Activated naive CD8-positive, alpha-beta T cell (primary cell): ENCODE data around the gene TIPRL.
A peak's percentile ranks its signal among the peaks of the same experiment; 100 is the strongest.

Source experiments
- H3K27ac Mint-ChIP-seq: one replicate; pipeline ENCODE4 v1.8.0; 2021; ENCODE audit warnings: mixed read lengths
- H3K27me3 Mint-ChIP-seq: one replicate; pipeline ENCODE4 v1.8.0; 2021; ENCODE audit warnings: mixed read lengths
- H3K36me3 Mint-ChIP-seq: one replicate; pipeline ENCODE4 v1.8.0; 2021; ENCODE audit warnings: mixed read lengths
- H3K4me1 Mint-ChIP-seq: one replicate; pipeline ENCODE4 v1.8.0; 2021; ENCODE audit warnings: low read depth, mixed read lengths
- H3K4me3 Mint-ChIP-seq: one replicate; pipeline ENCODE4 v1.8.0; 2021; ENCODE audit warnings: mild to moderate bottlenecking, mixed read lengths
- H3K9me3 Mint-ChIP-seq: one replicate; pipeline ENCODE4 v1.8.0; 2021; ENCODE audit warnings: low read depth, mixed read lengths

Gene TIPRL

DNA sequence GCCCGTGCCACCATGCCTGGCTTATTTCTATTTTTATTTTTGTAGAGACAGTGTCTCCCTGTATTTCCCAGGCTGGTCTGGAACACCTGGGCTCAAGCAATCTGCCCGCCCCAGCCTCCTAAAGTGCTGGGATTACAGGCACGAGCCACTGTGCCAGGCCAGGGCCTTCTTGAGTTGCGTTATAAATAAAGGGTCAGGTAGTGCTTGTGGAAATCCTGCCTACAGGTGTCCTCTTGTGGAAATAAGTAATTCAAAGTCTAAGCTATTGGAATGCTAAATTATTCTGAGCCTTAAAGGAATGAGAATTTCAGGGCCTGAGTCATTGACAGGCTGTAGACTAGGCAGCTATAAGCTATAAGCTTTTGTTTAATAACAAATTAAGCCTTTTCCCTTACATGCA lies 38.9 kb downstream of the TIPRL start:
- H3K4me3 Mint-ChIP-seq = no peak overlapping the region
- no peak overlapping the region for H3K27ac Mint-ChIP-seq
- peaks cover 1% of the 10 kb centered on the region for H3K27me3 Mint-ChIP-seq
- H3K9me3 Mint-ChIP-seq = peaks cover 9% of the 10 kb centered on the region
- H3K36me3 Mint-ChIP-seq = peaks cover 6% of the 10 kb centered on the region
- H3K4me1 Mint-ChIP-seq = peaks cover 2% of the 10 kb centered on the region

DNA sequence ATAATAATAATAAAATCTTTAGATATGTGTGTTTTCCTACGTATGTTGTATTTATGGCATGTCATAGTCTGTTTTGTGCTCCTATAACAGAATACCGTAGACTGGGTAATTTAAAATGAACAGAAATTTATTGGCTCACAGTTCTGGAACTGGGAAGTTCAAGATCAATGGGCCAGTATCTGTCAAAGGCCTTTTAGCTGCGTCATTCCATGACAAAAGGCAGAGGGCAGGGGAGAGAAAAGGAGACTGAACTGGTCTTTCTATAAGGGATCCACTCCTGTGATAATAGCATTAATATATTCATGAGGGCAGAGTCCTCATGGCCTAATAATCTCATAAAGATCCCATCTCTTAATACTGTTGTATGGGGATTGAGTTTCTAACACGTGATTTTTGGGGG lies 39.9 kb downstream of the TIPRL start:
- Mint-ChIP-seq H3K27ac (no peak overlapping the region), H3K4me1 (peaks cover 2% of the 10 kb centered on the region), H3K36me3 (no peaks in the 10 kb centered on the region), H3K4me3 (no peak overlapping the region), H3K27me3 (peaks cover 5% of the 10 kb centered on the region), H3K9me3 (no peaks in the 10 kb centered on the region)

DNA sequence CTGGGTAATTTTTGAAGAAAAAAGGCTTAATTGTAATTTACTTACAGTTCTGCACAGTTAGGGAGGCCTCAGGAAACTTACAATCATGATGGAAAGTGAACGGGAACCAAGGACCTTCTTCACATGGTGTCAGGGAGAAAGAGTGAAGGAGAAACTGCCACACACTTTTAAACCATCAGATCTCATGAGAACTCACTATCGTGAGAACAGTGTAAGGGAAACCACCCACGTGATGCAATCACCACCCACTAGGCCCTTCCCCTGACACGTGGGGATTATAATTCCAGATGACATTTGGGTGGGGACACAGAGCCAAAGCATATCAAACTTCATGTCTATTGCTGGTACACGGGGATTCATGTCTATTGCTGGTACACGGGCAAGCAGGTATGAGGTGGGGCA lies 41.7 kb downstream of the TIPRL start:
- Mint-ChIP-seq H3K9me3 (no peaks in the 10 kb centered on the region), H3K27ac (no peak overlapping the region), H3K4me3 (no peak overlapping the region), H3K27me3 (peaks cover 5% of the 10 kb centered on the region), H3K4me1 (peaks cover 12% of the 10 kb centered on the region), H3K36me3 (no peaks in the 10 kb centered on the region)

DNA sequence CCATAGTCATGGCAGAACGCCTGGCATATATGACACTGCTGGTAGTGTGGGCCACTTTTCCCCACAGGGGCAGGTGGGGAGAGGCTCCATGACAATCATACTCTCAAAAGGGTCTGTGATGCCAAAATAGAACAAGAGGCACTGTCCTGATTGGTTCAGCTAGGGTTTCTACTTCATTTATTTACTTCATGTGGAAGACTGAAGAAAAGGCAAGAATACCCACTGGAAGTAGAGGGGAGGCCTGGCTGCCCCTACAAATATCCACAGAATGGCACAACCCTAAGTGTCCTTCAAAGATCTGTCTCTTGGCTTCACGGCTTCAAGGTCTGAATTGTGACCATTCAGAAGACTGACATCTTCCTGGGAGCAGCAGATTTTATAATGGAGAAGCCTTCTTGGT lies 42.5 kb downstream of the TIPRL start:
- H3K27me3 Mint-ChIP-seq = peaks cover 5% of the 10 kb centered on the region
- H3K27ac Mint-ChIP-seq = no peak overlapping the region
- no peaks in the 10 kb centered on the region for H3K36me3 Mint-ChIP-seq
- H3K9me3 Mint-ChIP-seq = no peaks in the 10 kb centered on the region
- peaks cover 12% of the 10 kb centered on the region for H3K4me1 Mint-ChIP-seq
- no peak overlapping the region for H3K4me3 Mint-ChIP-seq

DNA sequence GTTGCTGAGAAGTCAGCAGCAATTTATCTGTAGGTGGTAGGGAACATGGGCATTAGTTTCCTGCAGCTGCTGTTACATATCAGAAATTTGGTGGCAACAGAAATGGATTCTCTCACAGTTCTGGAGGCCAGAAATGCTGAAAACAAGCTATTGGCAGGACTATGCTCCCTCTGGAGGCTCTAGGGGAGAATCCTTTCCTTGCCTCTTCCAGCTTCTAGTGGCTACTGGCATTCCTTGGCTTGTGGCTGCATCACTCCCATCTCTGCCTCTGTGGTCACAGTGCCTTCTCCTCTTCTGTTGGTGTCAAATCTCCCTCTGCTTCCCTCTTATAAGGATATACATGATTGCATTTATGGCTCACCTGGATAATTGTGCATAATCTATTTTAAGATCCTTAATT lies 44.5 kb downstream of the TIPRL start:
- H3K4me1 Mint-ChIP-seq = peaks cover 27% of the 10 kb centered on the region
- peaks cover 4% of the 10 kb centered on the region for H3K36me3 Mint-ChIP-seq
- H3K4me3 Mint-ChIP-seq = no peak overlapping the region
- peaks cover 5% of the 10 kb centered on the region for H3K27me3 Mint-ChIP-seq
- H3K9me3 Mint-ChIP-seq = no peaks in the 10 kb centered on the region
- H3K27ac Mint-ChIP-seq = no peak overlapping the region

DNA sequence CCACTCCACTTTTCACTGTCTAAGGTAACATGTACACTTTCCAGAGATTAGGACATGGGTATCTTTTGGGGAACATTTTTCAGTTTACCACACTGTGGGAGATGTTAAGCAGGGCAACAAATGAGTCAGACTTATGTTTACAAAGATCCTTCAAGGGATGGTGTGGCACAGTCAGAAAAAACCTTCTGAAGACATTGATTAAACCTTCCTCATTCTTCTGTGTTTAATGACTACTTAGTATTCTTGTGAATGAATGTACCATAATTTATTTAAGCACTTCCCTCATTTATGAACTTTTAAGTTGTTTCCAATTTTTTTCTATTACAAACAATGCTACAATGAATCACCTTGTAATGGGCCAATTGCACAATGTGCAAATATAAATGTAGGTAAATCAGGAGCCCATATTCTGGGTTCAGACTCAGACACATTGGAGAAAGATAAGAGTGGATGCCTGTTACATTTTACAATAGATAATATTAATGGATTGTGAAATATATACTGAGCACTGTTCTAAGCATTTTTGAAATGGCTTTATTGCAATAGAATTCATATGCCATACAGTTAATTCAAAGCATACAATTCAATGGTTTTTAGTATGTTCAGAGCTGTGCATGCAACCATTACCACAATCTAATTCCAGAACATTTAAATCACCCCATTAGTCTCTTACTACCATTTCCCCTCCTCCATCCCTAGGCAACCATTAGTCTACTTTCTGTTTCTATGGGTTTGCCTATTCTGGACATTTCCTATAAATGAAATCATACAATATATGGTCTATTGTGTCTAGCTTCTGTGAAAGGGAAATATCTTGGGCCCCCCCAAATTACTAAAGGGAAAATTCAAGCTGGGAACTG lies 45.1 kb downstream of the TIPRL start:
- peaks cover 33% of the 10 kb centered on the region for H3K4me1 Mint-ChIP-seq
- no peak overlapping the region for H3K4me3 Mint-ChIP-seq
- H3K27me3 Mint-ChIP-seq = peaks cover 5% of the 10 kb centered on the region
- no peak overlapping the region for H3K27ac Mint-ChIP-seq
- peaks cover 4% of the 10 kb centered on the region for H3K36me3 Mint-ChIP-seq
- no peaks in the 10 kb centered on the region for H3K9me3 Mint-ChIP-seq

DNA sequence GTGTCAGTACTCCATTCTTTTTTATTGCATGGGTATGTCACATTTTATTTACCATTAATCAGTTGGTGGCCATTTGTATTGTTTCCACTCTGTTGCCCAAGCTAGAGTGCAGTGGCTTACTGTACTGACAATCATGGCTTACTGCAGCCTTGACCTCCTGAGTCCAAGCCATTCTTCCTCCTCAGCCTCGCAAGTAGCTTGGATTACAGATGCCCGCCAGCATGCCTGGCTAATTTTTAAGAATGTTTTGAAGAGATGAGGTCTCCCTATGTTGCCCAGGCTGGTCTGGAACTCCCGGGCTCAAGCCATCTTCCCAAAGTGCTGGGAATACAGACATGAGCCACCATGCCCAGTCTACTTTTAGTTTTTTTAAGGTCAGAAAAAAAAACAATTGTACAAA lies 46.2 kb downstream of the TIPRL start:
- H3K36me3 Mint-ChIP-seq = peaks cover 4% of the 10 kb centered on the region
- peak overlapping the region; percentile 90 for H3K4me3 Mint-ChIP-seq
- peaks cover 44% of the 10 kb centered on the region for H3K4me1 Mint-ChIP-seq
- H3K27ac Mint-ChIP-seq = peak overlapping the region; percentile 88
- no peaks in the 10 kb centered on the region for H3K9me3 Mint-ChIP-seq
- H3K27me3 Mint-ChIP-seq = peaks cover 3% of the 10 kb centered on the region

DNA sequence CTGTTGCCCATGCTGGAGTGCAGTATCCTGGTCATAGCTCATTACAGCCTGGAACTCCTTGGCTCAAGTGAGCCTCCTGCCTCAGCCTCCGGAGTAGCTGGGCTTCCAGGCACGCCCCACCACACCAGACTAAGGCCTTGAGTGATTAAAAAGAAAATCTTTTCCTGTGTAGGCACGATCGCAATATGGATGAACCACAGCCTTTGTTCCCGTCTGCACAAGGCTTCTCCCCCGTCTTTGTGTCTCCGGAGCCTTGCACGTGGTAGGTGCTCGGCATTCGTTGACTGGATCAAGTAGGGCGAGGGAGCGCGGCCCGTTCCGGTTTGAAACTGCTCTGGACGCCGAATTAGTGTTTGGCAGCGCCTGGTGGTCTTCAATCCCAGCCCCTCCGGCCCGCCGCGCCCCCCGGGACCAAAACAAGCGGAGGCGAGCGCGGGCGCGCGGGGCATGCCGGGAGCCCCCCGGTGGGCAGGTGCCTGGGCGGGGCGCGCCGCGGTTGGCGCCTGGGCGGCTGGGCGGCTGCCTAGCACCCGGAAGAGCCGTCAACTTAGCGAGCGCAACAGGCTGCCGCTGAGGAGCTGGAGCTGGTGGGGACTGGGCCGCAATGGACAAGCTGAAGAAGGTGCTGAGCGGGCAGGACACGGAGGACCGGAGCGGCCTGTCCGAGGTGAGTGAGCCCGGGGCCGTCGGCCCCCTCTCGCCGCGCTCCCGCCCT lies 46.9 kb downstream of the TIPRL start, which contains the start of gene SFT2D2:
SFT2D2 (plus strand) TSS at position 529 of the 715 bp plus-strand sequence; CDS start at position 605, 76 bp downstream.
- Mint-ChIP-seq H3K4me3 (peak within 1 kb of the TSS; percentile 90), H3K27ac (peak within 1 kb of the TSS; percentile 95), H3K4me1 (peaks cover 45% of the 10 kb centered on the region)

DNA sequence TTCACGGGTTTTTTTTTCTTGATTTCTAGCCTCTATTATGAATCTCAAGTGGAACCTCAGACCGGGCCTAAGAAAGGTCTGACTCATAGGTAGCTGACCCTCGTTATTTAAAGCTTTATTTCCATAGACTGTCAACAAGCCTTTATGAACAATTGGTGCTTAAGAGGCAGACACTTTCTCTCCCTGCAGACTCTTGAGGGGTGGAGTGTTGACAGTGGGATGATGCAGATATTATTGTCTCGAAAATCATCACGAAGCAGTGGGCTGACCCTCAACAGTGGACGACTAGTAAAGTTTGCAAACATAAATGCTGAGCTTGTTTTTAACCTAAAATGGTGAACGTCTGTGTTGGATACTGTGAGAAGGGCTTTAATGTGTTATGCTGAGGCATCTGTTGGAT lies 48.9 kb downstream of the TIPRL start:
- peaks cover 3% of the 10 kb centered on the region for H3K27me3 Mint-ChIP-seq
- peak overlapping the region; percentile 79 for H3K27ac Mint-ChIP-seq
- H3K4me3 Mint-ChIP-seq = peak overlapping the region; percentile 90
- H3K36me3 Mint-ChIP-seq = peaks cover 9% of the 10 kb centered on the region
- peaks cover 56% of the 10 kb centered on the region for H3K4me1 Mint-ChIP-seq
- no peaks in the 10 kb centered on the region for H3K9me3 Mint-ChIP-seq

More for the DNA sequence above, 46.9 kb downstream of the TIPRL start, which contains the start of gene SFT2D2:
- peaks cover 3% of the 10 kb centered on the region for H3K27me3 Mint-ChIP-seq
- H3K9me3 Mint-ChIP-seq = no peaks in the 10 kb centered on the region
- peaks cover 4% of the 10 kb centered on the region for H3K36me3 Mint-ChIP-seq

DNA sequence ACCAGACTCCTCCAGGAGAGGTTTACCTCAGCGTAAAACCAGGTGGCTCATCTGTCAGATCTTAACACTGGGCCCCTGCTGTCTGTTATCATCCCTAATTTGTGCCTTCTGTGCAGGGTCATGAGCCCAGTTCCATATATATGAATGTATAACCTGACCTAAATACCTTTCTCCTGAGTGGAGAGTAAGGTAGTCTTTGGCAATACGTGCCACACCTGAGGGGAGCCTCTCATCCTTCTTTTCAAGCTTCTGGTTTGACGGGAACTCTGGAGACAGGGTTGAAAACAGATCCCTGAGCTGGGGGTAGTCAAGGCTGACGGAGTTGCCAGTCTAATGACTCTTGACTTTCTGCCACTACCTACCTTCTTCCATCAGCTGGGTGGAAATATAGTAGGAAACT lies 51.1 kb downstream of the TIPRL start:
- no peak overlapping the region for H3K27ac Mint-ChIP-seq
- no peak overlapping the region for H3K4me3 Mint-ChIP-seq
- no peaks in the 10 kb centered on the region for H3K27me3 Mint-ChIP-seq
- peaks cover 23% of the 10 kb centered on the region for H3K36me3 Mint-ChIP-seq
- no peaks in the 10 kb centered on the region for H3K9me3 Mint-ChIP-seq
- H3K4me1 Mint-ChIP-seq = peaks cover 68% of the 10 kb centered on the region

DNA sequence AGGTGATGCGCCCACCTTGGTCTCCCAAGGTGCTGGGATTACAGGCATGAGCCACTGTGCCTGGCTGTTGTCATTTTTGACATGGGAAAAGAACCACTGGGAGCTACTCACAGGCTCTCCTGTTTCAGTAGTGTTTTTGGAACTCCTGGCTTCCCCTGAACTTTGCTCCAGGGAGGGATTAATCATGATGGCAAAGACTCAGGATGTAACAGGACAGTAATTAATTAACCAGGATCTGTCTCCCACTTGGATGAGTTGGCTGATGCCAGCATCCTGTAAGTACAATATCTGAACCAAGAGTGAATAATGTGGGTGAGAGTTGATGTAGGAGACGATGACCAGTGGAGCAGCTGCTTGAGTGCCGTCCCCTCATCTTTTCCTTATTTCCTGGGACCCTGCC lies 51.9 kb downstream of the TIPRL start:
- Mint-ChIP-seq H3K27ac (no peak overlapping the region), H3K9me3 (no peaks in the 10 kb centered on the region), H3K36me3 (peaks cover 27% of the 10 kb centered on the region), H3K27me3 (no peaks in the 10 kb centered on the region), H3K4me3 (no peak overlapping the region), H3K4me1 (peaks cover 71% of the 10 kb centered on the region)

DNA sequence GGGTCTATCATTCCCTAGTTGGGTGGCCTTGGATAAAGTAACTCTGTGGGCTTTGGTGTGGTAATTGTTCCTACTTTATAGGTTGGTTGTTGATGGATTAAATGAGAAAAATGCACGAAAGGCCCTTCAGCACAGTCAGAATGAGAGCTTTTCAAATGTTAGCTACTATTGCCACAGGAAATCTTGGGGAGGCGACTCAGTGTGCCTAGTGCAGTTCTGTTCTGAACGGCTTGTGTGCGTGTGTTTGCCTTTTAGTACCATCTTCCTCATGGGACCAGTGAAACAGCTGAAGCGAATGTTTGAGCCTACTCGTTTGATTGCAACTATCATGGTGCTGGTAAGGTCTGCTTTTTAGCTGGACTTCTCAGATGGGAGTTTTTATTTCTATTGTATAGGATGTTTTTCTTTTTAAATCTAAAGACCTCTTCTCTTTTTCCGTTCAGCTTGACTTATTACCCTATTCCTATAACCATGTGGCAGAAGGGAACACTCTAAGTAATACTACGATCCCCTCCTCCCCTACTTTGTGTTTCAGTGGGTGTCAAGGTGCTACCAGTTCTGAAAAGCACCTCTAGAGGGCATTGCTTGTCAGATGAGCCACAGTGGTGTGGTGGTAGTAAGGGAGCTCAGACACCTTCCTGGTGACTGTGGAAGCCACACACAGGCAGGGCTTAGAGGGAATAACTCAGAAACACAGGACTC lies 56.2 kb downstream of the TIPRL start:
- peak overlapping the region; percentile 74 for H3K27ac Mint-ChIP-seq
- H3K4me3 Mint-ChIP-seq = no peak overlapping the region
- H3K9me3 Mint-ChIP-seq = no peaks in the 10 kb centered on the region
- H3K4me1 Mint-ChIP-seq = peaks cover 63% of the 10 kb centered on the region
- no peaks in the 10 kb centered on the region for H3K27me3 Mint-ChIP-seq
- H3K36me3 Mint-ChIP-seq = peaks cover 42% of the 10 kb centered on the region

DNA sequence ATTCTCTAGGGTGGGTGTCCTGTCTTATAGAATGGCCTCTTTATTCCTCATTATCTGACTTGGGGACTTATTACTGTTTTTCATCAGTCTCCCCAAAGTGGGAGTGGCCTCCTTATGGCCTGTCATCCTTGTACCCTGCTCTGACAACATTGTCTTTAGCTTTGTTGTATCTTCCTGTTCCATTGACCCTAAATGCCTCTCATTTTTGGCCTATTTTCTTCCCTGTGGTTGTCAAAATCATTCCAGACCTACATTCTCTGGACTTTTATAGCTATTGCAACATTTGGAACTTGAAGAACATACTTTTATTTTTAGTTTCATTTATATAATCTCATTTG lies 56.8 kb downstream of the TIPRL start:
- Mint-ChIP-seq H3K27me3 (no peaks in the 10 kb centered on the region), H3K4me3 (no peak overlapping the region), H3K36me3 (peaks cover 46% of the 10 kb centered on the region), H3K27ac (peak overlapping the region; percentile 47), H3K4me1 (peaks cover 62% of the 10 kb centered on the region), H3K9me3 (no peaks in the 10 kb centered on the region)

DNA sequence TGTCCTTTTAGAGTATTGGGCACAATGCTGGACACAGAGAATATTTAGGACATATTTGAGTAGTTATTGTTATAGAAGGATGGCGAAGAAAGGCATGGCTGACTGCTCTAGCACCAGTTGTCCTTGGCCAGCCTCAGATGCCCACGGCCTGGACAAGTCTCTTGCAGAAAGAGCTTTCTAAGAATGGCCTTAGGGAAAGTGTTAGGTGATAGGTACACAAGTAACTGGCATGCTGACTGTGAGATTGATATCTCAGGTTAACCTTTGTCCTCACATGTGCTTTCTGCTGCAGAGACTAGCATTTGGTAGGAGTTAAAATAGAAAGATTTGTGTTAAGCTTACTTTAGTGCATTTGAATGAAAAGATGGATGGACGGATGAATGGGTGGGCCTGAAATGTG lies 57.2 kb downstream of the TIPRL start:
- H3K4me3 Mint-ChIP-seq = no peak overlapping the region
- no peaks in the 10 kb centered on the region for H3K9me3 Mint-ChIP-seq
- H3K27ac Mint-ChIP-seq = peak overlapping the region; percentile 59
- no peaks in the 10 kb centered on the region for H3K27me3 Mint-ChIP-seq
- peaks cover 57% of the 10 kb centered on the region for H3K4me1 Mint-ChIP-seq
- peaks cover 46% of the 10 kb centered on the region for H3K36me3 Mint-ChIP-seq
